LoVo (cell line): ENCODE data around the gene ENAM.
A peak's percentile ranks its signal among the peaks of the same experiment; 100 is the strongest.
"Not testable (repeated sequence)": the region's sequence is repeated elsewhere in the genome, so short reads cannot be mapped to it uniquely, and the experiment has no call there.

Source experiments
- DNase-seq: peaks from one replicate; pipeline ENCODE4 v3.0.0-alpha.2; 2016; ENCODE audit warnings: low spot score

ENAM gene

GRCh38 chr4:70629469-70630090, 1.0 kb downstream of the ENAM start:
- DNase-seq: no peak

GRCh38 chr4:70630162-70630561, 1.6 kb downstream of the ENAM start:
- DNase-seq: no peak

GRCh38 chr4:70632028-70632427, 3.5 kb downstream of the ENAM start:
- peak; percentile 40 for DNase-seq

- no peak for DNase-seq
Measured at GRCh38 chr4:70634482-70634881, 5.9 kb downstream of the ENAM start.

- no peak for DNase-seq
Measured at GRCh38 chr4:70637239-70637913, 8.8 kb downstream of the ENAM start.

GRCh38 chr4:70640192-70640591, 11.6 kb downstream of the ENAM start:
- no peak for DNase-seq

GRCh38 chr4:70650741-70651140, 22.2 kb downstream of the ENAM start:
- DNase-seq: not testable (repeated sequence)

- DNase-seq: peak; percentile 58
Measured at GRCh38 chr4:70651864-70652506, 23.4 kb downstream of the ENAM start.

- DNase-seq: no peak
Measured at GRCh38 chr4:70654605-70655011, 26.1 kb downstream of the ENAM start.

- DNase-seq: no peak
Measured at GRCh38 chr4:70657326-70657725, 28.8 kb downstream of the ENAM start.

GRCh38 chr4:70658418-70658817, 29.9 kb downstream of the ENAM start:
- DNase-seq: no peak

GRCh38 chr4:70660106-70660505, 31.6 kb downstream of the ENAM start:
- DNase-seq: no peak

GRCh38 chr4:70661309-70661922, 32.9 kb downstream of the ENAM start:
- DNase-seq: not testable (repeated sequence)

- DNase-seq: no peak
Measured at GRCh38 chr4:70666369-70666768, 37.8 kb downstream of the ENAM start, which contains the start of gene JCHAIN. Gene JCHAIN, minus strand, starts transcription at chr4:70666508. Its CDS starts 18 bp downstream, at chr4:70666490.

- DNase-seq: no peak
Measured at GRCh38 chr4:70667740-70668535, 39.4 kb downstream of the ENAM start.

GRCh38 chr4:70670332-70671014, 41.9 kb downstream of the ENAM start:
- DNase-seq: peak; percentile 14

GRCh38 chr4:70671091-70671490, 42.5 kb downstream of the ENAM start:
- no peak for DNase-seq

- DNase-seq: no peak
Measured at GRCh38 chr4:70674191-70674590, 45.6 kb downstream of the ENAM start.

GRCh38 chr4:70674731-70675130, 46.2 kb downstream of the ENAM start:
- DNase-seq: no peak

- no peak for DNase-seq
Measured at GRCh38 chr4:70676554-70677090, 48.1 kb downstream of the ENAM start.

GRCh38 chr4:70678383-70678999, 49.9 kb downstream of the ENAM start:
- no peak for DNase-seq
